HFFc6 (cell line): ENCODE results near the gene PKHD1. TPM values are rescaled to one million over a fixed set of nuclear protein-coding genes. Genes with fewer than 3 reads are reported as not detected.

Experiments used
- DNase-seq: peaks from one replicate; pipeline ENCODE4 v3.0.0-alpha.2; 2018
- H3K27ac Mint-ChIP-seq: 2 replicates; pipeline ENCODE4 v1.8.0; 2020; ENCODE audit warnings: mild to moderate bottlenecking, mixed read lengths
- H3K27me3 Mint-ChIP-seq: 2 replicates; pipeline ENCODE4 v1.8.0; 2021; ENCODE audit warnings: mild to moderate bottlenecking, moderate library complexity, mixed read lengths; ENCODE audit not compliant: insufficient read depth
- H3K36me3 Mint-ChIP-seq: 2 replicates; pipeline ENCODE4 v1.8.0; 2021; ENCODE audit warnings: low read depth, mixed read lengths
- H3K4me1 Mint-ChIP-seq: 2 replicates; pipeline ENCODE4 v1.8.0; 2020; ENCODE audit warnings: low read depth, mixed read lengths
- H3K4me3 Mint-ChIP-seq: 2 replicates; pipeline ENCODE4 v1.8.0; 2020; ENCODE audit warnings: mild to moderate bottlenecking, moderate library complexity, mixed read lengths
- H3K9me3 Mint-ChIP-seq: 2 replicates; pipeline ENCODE4 v1.8.0; 2020; ENCODE audit warnings: mild to moderate bottlenecking, mixed read lengths
- total RNA-seq, 6 experiments: library from RNA; stranded (reverse); fragmentation: NEBNext Ultra II Directional; extraction: Animal tissue kit (Norgen Biotek cat#: 25700); gene quantifications; 2 replicates in 1 of 6; 3 replicates in 5 of 6; pipeline ENCODE4 v1.2.3, GENCODE V29; 2021
- TF ChIP-seq, protein P1 (sequence below): fragments of 200-600 bp; sonication (generic); IDR thresholded peaks from 2 replicates; pipeline ENCODE4 v1.5.0; 2021; ENCODE audit warnings: antibody characterized with exemption, mild to moderate bottlenecking

Gene PKHD1
- total RNA-seq, 6 experiments from 2014 or later, result not detected

DNA sequence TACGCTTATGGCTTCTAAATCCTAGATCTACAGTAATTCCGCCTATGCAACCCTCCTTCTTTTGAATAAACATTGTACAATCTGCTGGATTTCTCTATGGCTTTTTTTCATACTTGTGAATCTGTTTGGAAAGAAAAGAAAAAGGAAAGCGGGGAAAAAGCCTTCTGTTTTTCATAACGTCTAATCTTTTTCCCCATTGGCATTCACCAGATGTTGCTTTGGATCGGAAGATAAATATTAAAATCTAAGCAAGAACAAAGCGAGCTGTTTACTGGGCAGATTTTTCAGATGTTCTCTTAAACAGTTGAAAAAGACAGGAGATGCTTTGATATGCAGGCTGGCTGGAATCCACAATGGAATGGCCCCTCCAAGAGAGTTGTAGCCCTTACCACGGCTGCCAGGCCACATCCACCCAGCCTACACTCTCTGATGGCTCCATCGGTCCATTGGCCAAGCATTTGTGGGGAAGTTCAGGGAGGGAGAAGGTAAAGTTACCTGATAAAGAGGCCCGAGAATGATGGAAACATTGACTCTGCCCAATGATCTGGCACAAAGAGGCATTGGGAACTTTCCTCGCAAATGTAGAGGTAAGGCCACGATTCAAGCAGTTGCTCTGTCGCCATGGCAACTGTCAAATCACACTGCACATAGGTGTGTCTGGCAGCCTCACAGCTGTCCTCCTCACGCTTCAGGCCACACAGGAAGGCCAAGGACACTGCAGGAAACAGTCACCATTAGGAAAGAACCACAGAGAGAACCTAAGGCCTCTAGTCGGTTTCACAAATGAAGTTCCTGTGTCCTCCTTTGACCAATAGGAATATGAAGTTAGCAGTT, 70.3 kb downstream of the PKHD1 start:
- H3K4me3 Mint-ChIP-seq, result no peak overlapping the region
- DNase-seq, result no peak
- no peaks in the 10 kb centered on the region for H3K27me3 Mint-ChIP-seq
- no peak overlapping the region for H3K27ac Mint-ChIP-seq
- TF ChIP-seq, protein P1, sequence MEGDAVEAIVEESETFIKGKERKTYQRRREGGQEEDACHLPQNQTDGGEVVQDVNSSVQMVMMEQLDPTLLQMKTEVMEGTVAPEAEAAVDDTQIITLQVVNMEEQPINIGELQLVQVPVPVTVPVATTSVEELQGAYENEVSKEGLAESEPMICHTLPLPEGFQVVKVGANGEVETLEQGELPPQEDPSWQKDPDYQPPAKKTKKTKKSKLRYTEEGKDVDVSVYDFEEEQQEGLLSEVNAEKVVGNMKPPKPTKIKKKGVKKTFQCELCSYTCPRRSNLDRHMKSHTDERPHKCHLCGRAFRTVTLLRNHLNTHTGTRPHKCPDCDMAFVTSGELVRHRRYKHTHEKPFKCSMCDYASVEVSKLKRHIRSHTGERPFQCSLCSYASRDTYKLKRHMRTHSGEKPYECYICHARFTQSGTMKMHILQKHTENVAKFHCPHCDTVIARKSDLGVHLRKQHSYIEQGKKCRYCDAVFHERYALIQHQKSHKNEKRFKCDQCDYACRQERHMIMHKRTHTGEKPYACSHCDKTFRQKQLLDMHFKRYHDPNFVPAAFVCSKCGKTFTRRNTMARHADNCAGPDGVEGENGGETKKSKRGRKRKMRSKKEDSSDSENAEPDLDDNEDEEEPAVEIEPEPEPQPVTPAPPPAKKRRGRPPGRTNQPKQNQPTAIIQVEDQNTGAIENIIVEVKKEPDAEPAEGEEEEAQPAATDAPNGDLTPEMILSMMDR, result no peak
- H3K4me1 Mint-ChIP-seq, result no peaks in the 10 kb centered on the region
- no peaks in the 10 kb centered on the region for H3K36me3 Mint-ChIP-seq
- H3K9me3 Mint-ChIP-seq, result no peaks in the 10 kb centered on the region

DNA sequence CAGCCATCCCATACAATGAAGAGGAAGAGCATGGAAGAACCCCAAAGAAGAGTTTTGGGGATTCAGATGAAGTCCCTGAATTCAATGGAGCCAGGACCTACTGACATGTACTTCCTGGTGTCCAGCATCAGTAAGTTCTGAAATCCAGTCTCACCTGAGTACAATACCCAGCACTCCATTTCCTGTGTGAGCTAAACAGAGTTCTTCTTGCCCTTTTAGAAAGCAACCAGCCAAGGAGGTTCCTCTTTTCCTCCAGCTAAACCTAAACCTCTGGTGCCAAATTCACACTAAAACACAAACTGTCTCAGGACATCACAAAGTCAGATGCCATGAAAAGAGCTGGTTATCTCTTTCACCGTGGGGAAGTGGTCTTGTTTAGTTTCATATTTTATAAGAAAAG, 71.5 kb downstream of the PKHD1 start:
- H3K27ac Mint-ChIP-seq, result no peak overlapping the region
- TF ChIP-seq, protein P1, result no peak
- H3K9me3 Mint-ChIP-seq, result no peaks in the 10 kb centered on the region
- no peaks in the 10 kb centered on the region for H3K4me1 Mint-ChIP-seq
- no peak for DNase-seq
- no peaks in the 10 kb centered on the region for H3K36me3 Mint-ChIP-seq
- H3K4me3 Mint-ChIP-seq, result no peak overlapping the region
- no peaks in the 10 kb centered on the region for H3K27me3 Mint-ChIP-seq

DNA sequence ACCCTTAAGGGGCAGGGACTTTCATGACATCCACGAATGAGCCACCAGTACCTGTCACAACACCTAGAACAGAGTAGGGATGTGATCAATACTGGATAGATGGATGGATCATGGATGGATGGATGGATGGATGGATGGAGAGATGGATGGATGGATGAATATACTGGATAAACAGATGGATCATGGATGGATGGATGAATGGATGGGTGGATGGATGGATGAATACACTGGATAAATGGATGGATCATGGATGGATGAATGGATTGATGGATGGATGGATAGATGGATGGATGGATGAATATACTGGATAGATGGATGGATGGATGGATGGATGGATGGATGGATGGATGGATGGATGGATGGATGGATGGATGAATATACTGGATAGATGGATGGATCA, 73.0 kb downstream of the PKHD1 start:
- Mint-ChIP-seq H3K4me3 (no peak overlapping the region), H3K27me3 (no peaks in the 10 kb centered on the region), H3K27ac (no peak overlapping the region), H3K36me3 (no peaks in the 10 kb centered on the region), H3K9me3 (no peaks in the 10 kb centered on the region), H3K4me1 (no peaks in the 10 kb centered on the region)
- no peak for DNase-seq
- TF ChIP-seq, protein P1, result no peak

DNA sequence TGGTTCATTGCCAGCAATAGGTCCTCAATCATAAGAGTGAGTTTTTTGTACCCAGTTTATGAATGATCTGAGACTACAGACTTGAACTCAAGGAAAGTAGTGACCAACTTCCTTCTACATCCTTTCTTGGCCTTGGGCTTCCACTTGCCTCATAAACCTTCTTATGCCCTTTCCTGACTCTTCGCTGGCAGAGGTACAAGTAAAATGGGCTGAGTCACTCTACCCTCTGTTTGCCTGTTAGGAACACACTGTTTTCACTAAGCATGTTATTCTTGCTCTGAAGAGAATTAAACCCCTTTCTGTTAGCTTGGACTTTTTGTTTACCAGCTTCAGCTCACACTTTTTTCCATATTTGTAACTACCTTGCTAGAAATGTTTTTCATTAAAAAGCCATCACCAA, 74.4 kb downstream of the PKHD1 start:
- DNase-seq, result no peak
- Mint-ChIP-seq H3K4me3 (no peak overlapping the region), H3K27ac (no peak overlapping the region), H3K36me3 (no peaks in the 10 kb centered on the region), H3K27me3 (peaks cover 3% of the 10 kb centered on the region; the same call in 1 of the 2 replicates), H3K4me1 (no peaks in the 10 kb centered on the region), H3K9me3 (no peaks in the 10 kb centered on the region)
- TF ChIP-seq, protein P1, result no peak

DNA sequence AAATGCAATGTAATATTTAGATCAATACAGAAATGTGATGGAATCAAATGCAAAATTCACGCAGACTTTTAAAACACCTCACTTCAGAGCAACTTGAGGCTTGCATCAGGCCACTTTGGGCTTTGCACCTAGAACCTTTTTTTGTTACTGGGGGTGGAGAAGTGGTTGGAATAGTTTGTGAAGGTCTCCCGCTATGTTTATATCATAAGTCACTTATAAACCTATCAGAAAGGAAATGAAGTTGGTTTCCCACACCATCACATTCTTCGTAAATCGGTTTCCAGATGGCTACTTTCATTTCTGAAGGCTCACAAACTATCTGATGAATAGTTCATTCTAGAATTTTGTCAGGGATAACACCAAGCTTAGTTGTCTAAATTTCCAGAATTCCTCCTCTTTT, 74.8 kb downstream of the PKHD1 start:
- Mint-ChIP-seq H3K4me1 (no peaks in the 10 kb centered on the region), H3K27ac (no peak overlapping the region), H3K27me3 (peaks cover 3% of the 10 kb centered on the region; the same call in 1 of the 2 replicates), H3K4me3 (no peak overlapping the region), H3K36me3 (no peaks in the 10 kb centered on the region), H3K9me3 (no peaks in the 10 kb centered on the region)
- TF ChIP-seq, protein P1, result no peak
- DNase-seq, result no peak
